Activated CD8-positive, alpha-beta memory T cell treated with anti-CD3 and anti-CD28 coated beads, Interleukin-2, amount 50 U/mL, for 48 hours (primary cell): ENCODE results near the gene LRP6.
"Not testable (repeated sequence)": the region's sequence is repeated elsewhere in the genome, so short reads cannot be mapped to it uniquely, and the experiment has no call there.

ENCODE experiments used
- DNase-seq: peaks from one replicate; pipeline ENCODE4 v3.0.0-alpha.2; 2020

LRP6 gene

DNA sequence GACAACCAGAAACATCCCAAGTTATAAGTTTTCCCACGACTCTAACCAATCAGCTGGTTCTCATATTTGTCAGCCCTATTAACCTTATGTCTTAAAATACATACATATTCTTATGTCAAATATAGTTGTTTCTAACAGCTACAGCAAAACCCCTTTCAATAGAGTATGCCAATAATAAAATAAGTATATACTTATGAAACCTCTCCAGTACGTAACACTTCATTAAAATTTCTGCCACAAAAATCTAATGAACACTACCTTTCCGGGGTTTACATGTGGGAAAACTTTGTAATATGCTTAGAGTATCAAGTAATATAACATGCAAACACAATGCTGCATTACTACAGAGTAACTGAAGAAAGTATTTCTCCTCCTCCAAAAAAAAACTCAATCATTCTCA lies 1.8 kb downstream of the LRP6 start:
- DNase-seq: no peak

DNA sequence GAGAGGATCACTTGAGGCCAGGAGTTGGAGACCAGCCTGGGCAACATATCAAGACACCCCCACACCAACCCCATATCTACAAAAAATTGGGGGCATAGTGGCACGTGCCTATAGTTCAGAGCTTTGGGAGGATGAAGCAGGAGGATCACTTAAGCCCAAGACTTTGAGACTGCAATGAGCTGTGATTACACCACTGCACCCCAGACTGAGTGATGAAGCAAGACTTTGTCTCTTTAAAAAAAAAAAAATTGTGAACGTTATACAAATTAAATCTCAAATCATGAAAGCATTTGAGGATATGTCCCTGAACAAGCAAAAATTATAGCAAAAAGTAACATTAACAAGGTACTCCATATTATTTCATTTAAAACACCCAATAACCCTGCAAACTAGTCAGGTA lies 2.9 kb downstream of the LRP6 start:
- no peak for DNase-seq

DNA sequence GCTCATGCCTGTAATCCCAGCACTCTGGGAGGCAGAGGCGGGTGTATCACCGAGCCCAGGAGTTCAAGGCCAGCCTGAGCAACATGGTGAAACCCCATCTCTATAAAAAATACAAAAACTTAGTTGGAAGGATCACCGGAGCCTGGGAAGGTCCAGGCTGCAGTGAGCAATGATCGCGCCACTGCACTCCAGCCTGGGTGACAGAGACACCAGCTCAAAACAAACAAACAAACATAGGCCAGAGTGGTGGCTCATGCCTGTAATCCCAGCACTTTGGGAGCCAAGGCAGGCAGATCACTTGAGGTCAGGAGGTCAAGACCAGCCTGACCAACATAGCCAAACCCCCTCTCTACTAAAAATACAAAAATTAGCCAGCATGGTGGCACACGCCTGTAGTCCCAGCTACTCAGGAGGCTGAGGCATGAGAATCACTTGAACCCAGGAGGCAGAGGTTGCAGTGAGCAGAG lies 10.5 kb downstream of the LRP6 start:
- not testable (repeated sequence) for DNase-seq

DNA sequence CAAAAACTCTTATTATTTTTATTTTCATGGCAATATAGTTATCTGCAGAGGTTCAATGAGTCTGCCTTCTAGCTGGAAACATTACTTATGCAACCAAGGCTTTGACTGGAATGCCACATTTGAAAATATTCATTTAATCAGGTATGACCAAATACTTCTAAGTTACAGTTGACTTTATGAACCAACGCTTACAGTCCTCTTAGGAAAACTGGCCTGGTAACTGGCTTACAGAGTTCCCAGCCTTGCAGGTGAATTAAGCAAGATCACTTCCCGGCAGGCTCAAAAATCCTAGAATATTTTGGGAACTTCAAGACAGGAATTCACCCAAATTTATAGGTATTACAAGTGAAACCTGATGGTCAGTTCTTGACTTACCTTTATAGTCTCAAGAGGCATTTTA lies 12.3 kb downstream of the LRP6 start:
- DNase-seq: no peak

DNA sequence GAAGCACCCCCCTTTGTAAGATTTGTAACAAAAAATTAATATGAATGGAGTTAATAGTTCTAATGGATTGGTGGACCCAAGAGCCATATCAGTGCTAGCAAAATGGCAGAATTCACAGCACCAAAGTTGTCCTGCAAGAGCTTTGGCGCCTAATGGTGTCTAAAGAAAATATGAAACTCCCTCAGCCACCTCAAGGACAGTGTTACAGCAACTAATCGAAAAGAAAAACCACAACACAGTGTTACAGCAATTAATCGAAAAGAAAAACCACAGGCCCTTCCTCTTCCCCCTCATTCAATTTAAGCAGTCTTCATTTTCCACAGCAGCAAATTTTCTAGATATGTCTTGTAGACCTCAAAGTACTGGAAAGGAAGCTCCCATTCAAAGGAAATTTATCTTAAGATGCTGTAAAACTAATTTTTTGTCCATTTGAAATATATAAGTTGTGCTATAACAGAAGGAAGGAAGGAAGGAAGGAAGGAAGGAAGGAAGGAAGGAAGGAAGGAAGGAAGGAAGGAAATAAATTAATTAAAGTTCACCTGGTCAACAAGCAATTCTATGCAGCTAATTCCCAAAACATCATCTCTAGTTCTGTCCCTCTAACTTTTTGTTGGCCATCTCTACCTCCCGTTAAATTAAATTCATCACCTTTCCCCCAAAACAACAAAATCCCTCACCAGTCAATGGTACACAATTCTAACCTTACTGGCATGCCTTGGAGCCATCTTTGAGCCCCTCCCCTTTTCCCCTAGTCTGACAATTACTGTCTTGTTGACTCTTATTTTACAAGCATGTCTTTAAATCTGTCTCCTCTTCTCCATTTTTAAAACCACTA lies 17.4 kb downstream of the LRP6 start:
- no peak for DNase-seq

DNA sequence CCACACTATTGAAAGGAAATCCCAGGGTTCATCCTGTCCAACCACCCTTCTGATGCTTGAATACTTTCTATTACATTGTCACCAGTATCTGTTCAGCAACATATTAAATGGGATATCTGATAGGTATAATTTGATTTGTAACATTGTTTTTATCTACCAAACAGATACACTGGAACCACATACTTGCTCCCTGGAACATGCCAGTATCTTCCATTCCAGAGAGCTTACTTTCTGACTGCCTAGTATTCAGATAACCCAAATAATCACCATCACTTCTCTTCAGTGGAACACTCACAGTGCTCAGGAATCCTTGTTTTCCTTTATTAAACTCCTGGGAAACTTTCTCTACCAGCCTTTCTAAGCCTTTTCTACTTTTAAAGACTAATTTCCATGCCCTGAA lies 19.3 kb downstream of the LRP6 start:
- no peak for DNase-seq

DNA sequence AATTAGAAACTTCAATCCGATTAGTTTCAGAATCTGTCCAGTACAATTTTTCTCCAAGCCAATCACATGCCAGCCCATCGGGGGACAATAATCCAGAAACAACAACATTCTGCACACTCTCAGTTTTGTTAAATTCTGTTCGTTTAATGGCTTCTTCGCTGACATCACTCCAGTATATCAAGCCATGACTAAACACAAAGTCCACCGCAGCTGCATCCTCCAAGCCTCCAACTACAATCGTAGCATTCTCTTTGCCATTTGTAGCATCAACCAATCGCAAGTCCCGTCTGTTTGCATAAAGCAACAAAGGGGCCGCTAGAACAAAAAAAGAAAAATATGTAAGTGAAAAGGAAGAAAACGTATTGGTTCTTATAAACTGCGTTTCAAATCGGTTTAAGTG lies 22.5 kb downstream of the LRP6 start:
- DNase-seq: no peak

DNA sequence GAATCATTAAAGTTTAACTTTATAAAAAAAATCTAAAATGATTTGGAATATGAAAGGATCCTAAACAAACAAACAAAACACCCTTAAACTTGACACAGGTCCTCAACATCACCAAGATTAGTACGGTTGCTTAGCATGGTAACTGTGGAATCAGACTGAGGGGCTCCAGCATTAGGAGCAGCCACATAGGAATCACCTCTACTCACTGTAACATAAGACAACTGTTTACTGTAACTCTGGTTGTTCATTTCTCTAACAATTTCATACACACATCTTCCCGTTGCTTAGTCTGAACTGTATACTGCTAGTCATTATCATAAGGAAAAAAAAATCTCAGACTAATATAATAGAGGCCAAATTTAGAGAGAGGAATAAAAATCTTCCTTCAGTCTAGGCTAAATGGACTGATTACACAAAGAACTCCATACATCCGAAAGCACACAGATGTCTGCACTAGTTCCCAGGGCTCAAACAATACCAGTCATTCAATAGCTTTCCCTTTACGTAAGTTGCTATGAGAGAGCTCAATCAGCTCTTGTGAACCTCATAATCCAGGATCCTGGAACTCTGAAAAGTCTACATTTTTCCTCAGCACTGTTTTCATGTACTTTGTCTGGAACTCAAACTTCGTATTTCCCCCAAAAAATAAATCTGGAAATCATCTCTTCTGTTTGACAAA lies 26.0 kb downstream of the LRP6 start:
- DNase-seq: no peak

DNA sequence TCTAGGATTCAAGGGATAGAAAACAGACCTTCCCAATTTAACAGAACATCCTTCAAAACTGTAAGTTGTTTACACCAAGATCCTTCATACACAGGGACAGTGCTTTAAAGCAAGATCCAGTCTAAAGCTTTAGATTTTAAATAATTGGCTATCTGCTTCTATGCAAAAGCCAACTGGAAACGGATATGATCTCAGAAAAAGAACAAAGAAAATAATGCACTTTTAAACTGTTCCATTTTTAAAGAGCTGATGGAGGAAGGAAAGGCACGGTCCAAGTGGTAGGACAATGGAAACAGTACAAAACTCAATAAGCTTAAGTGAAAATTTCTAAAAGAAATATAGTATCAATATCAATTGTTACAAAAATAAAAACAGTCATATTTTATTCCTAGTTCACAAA lies 27.7 kb downstream of the LRP6 start:
- no peak for DNase-seq

DNA sequence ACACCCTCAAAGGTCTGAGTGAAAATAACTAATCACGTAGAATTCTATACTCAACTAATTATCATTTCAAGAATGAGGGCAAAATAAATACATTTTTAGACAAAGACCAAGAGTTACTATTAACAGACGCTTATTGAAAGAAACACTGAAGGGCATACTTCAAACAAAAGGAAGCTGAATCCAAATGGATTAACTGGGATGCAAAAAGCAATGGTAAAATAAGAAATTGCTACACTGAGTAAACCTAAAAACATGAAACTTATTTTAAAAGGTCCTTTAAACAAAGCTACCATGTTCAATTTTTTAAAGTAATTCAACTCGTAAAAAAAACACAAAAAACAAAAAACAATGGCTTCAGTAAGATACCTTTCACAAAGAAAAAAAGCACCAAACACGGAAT lies 28.2 kb downstream of the LRP6 start:
- no peak for DNase-seq

DNA sequence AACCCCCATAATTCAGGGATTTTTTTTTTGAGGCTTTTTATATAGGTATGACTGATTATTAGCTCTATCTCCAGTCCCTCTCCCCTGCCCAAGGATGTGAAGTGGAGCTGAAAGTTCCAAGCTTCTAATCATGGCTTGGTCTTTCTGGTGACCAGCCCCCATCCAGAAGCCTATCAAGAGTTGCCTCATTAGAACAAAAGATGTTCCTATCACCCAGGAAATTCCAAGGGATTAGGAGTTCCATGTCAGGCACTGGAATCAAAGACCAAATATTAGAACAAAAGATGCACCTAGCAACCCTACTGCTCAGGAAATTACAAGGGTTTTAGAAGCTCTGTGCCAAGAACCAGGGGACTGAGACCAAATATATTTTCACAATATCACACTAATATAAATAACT lies 29.9 kb downstream of the LRP6 start:
- DNase-seq: no peak

DNA sequence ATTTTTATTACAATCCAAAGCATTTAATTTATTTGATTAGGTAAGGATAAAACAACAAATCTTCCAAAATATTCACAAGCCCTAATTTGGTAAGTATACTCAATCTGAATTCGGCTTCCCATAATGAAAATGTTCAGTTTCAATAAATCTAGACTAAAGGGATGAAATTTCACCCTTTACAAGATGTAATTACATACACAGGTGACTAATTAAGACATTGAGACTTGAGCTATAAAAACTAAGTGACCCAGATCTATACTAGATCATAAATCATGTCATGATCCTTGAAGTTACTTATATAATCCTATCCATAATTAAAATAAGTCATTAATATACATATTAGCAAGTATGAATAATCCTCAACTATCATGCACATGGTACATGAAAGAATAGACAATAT lies 36.6 kb downstream of the LRP6 start:
- DNase-seq: no peak

DNA sequence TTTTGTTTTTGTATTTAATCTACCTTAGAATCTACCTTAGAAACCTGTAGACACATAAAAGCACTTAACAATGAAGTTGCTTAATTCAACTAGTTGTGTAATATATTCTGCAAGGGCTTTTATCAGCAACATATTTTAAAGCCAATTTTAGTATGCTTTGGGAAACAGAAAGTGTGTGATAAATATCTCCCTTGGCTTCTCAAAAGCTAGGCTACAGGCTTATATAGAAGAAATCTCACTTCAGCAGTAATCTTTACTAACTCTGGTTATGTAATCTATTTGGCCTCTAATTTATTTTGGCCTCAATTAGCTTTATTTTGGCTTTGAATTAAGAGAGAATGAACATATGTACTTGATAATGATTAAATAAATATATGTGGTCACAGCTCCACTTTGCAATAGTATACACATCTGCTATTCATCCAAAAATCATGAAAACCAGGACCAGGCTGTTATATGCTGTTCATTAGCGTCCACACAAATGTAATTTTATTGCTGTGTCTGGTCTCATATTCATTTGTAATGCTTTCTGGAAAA lies 37.2 kb downstream of the LRP6 start:
- DNase-seq: no peak

DNA sequence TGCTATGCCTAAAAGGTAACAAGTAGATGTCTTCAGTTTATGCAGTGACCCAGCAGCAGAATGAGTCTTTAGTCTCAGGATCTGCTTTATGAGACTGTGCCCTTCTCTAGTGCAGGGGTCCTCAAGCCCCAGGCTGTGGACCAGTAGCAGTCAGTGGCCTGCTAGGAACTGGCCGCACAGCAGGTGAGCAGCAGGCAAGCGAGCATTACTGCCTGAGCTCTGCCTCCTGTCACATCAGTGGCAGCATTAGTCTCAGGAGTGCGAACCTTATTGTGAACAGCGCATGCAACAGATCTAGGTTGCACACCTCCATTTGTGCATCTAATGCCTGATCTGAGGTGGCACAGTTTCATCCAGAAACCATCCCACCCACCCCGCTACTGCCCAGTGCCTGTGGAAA lies 38.4 kb downstream of the LRP6 start:
- DNase-seq: no peak

DNA sequence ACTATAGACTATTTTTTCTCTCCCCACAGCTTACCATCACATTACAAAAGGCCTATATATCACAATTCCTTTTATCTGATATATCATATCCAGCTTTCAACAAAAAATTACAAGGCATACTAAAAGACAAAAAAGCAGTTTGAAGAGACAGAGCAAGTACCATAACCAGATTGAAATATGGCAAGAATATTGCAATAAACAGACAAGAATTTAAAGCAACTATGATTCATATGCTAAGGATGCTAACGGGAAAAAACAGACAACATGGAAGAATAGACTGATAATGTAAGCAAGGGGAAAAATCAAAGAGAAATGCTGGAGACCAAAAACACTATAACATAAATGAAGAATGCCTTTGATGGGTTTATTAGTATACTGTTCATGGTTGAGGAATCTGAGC lies 40.7 kb downstream of the LRP6 start:
- no peak for DNase-seq

DNA sequence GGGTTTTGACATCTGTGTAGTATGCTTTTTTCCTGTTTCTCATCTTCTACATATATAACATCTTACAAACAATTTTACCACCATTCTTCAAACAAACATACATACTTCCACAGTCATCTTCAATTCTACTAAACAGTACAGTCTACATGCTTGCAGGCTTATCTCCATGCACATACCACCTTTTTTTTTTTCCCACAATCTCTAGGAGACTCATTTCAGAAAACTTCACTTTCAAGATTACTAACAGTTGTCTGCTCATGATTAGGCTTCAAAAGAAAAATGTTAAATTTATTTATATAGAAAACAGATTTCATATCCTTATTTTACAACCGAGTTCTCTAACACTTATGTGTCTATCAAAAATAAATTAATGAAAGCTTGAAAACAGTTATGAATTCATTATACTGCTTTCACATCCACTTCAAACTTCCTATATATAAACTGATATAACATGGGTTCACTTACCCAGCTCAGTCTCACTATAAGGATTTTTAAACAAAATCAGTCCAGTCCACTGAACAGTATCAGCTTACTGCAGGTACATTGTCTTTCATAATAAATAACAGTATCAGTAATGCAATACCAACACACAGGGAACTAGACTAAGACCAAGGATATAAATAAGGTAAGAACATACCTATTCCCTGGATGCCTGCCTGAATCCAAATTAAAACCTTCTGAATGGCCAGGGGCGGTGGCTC lies 42.5 kb downstream of the LRP6 start:
- DNase-seq: no peak

DNA sequence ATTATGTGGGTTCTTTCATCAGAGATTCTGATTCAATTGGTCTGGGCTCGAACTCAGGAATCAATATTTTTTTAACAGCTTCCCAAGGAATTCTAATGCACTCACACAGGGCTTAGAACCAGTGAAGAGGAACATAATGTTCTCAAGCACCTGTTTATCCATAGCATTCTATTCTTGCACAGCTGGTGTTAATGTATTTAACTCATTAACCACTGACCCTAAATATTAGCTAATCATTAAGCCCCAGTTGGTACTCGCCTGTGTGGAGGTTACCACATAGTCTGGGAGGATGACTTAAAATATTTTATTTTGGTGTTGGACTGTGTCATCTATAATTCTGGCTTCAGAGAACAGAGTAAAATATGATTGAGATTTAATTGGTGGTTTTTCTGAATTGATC lies 45.3 kb downstream of the LRP6 start:
- DNase-seq: no peak

DNA sequence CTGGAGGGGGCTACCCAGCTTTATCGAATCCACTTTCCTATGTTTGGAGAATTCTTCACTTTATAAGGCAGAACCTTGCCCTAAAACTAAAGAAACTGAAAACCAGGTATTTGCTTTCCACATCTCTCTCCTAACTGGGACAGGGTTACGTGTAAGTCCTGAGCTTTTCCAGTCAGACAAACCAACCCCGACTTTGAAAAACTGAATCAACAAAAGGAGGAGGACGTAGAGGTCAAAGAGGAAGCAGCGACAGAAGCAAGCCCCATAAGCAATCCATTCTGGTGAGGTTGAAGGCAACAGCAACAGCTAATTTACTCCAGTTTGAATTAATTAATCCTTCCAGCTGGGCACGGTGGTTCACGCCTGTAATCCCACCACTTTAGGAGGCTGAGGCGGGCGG lies 47.2 kb downstream of the LRP6 start:
- no peak for DNase-seq

DNA sequence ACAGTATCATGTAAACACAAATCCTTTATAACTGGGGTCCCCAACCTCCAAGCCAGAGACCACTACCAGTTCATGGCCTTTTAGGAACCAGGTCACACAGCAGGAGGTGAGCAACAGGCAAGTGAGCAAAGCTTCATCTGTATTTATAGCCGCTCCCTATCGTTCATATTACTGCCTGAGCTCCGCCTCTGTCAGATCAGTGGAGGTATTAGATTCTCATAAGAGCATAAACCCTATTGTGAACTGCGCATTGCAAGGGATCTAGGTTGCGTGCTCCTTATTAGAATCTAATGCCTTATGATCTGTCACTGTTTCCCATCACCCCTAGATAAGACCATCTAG lies 49.9 kb downstream of the LRP6 start:
- no peak for DNase-seq

DNA sequence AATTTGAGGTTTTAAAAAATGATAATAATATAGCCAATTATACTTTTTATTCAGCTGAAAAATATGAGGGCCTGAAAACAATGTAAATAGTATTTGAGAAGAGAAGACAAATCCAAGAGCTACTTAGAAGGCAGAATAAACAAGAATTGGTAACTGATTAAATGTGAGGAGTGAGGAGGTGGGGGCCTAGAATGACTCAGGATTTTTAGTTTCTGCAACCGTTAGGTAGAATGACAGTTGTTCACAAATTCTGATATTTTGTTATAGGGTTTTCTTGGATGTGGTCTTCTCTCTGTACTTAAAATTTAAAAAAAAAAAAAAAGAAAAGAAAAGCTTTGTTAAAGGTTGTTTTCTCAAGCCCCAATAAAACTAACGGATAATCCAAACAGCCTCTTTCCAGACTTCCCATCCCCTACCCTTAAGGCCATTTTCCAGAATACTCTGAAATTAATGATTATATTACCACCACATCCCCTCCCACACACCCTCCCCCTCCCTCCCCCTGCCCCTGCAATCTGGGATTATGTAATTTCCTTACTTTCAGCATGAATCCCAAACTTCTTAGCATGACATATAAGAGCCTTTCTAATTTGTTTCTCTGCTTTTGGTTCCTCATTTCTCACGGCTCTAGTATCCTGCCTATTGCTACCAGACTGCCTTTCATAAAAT lies 50.4 kb downstream of the LRP6 start:
- no peak for DNase-seq

DNA sequence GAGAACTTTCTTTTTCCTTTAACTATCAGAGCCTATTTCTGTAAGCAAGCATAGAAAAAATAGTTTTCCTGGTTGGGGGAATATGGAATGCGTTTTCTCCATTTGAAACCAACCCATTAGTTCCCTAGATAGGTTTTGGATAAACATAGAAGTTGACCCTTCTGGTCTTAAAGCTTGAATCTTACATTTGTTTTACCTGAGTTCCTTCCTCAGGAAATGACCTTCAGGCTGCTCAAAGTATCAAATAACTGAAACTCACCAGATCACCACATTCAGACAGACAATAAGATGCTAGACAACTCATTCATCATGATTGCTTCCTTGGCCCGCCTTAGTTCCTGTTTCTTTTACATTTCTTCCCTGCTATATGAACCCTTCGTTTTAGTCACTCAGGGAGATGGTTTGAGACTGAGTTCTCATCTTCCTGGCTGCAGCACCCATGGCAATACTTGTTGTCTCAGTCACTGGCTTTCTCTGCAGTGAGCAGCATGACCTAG lies 52.2 kb downstream of the LRP6 start:
- no peak for DNase-seq

DNA sequence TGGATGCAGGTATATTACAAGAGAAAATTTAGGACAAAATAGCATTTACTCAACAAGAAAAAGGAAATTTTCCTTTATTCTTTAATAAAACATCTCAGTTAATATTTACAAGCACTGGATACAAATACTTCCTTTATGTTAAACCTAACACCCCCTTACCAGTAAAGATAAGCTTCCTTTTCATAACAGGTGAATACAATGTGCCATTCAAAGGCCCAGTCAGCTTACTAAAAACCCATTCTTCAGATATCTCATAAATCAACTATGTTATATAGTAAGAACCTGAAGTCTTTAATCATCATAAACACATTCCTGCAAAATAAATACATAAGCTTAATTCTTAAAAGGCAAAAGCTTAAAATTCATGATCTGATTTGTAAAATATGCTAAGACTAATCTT lies 52.6 kb downstream of the LRP6 start:
- no peak for DNase-seq

DNA sequence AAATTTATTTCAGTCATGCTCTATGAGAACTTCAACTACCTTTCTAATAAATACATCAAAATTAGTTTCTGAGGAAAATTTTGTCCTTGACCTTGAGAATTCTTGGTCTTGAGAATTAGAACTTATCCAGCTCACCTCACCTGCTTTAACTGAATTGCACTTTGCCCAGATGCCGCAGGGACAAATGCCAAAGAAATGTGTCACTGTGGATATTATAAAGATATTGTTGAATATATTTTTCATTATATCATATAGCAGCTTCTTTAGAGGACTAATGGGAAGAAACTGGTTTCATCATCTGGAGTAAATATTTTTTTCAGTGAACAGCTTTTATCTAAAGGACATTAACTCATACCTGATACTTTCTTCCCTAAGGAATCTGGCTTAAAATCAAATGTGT lies 54.1 kb downstream of the LRP6 start:
- no peak for DNase-seq
